GM23338 (cell line): ENCODE data around the gene FOXP4. TPM values are rescaled to one million over a fixed set of nuclear protein-coding genes. Genes with fewer than 3 reads are reported as not detected.
A peak's percentile ranks its signal among the peaks of the same experiment; 100 is the strongest.

Source experiments
- ATAC-seq: fragments of 200-7000 bp; cut with Tn5 transposase; 3 replicates; pipeline ENCODE4 v1.9.1; 2020
- DNase-seq: peaks from one replicate; pipeline ENCODE4 v3.0.0-alpha.2; 2015; ENCODE audit warnings: low spot score
- H2AFZ ChIP-seq: fragments of 200-600 bp; sonication (generic); 2 replicates; pipeline ENCODE4 v1.8.0; 2016; ENCODE audit warnings: antibody characterized with exemption, mild to moderate bottlenecking, moderate library complexity
- H3F3A ChIP-seq: fragments of 200-600 bp; sonication (generic); replicated peaks from 2 replicates; pipeline ENCODE4 v1.8.0; 2017; ENCODE audit warnings: antibody characterized with exemption, mixed run types, low read depth
- H3K27ac ChIP-seq: fragments of 200-600 bp; sonication (generic); 2 replicates; pipeline ENCODE4 v1.6.1; 2016; ENCODE audit warnings: low read depth
- H3K27me3 ChIP-seq: fragments of 200-600 bp; sonication (generic); 2 replicates; pipeline ENCODE4 v1.8.0; 2016; ENCODE audit warnings: mild to moderate bottlenecking, mixed run types, moderate library complexity; ENCODE audit not compliant: insufficient read depth
- H3K36me3 ChIP-seq: fragments of 200-600 bp; sonication (generic); 2 replicates; pipeline ENCODE4 v1.8.0; 2016; ENCODE audit warnings: mild to moderate bottlenecking; ENCODE audit not compliant: insufficient read depth
- H3K4me1 ChIP-seq: fragments of 200-600 bp; sonication (generic); 2 replicates; pipeline ENCODE4 v1.8.0; 2016; ENCODE audit warnings: mild to moderate bottlenecking, moderate library complexity; ENCODE audit not compliant: insufficient read depth
- H3K4me2 ChIP-seq: fragments of 200-600 bp; sonication (generic); 2 replicates; pipeline ENCODE4 v1.7.1; 2017; ENCODE audit warnings: mixed run types
- H3K4me3 ChIP-seq: fragments of 200-600 bp; sonication (generic); 2 replicates; pipeline ENCODE4 v1.6.1; 2016; ENCODE audit warnings: mixed run types
- H3K79me2 ChIP-seq: fragments of 200-600 bp; sonication (generic); replicated peaks from 2 replicates; pipeline ENCODE4 v1.8.0; 2017; ENCODE audit warnings: mild to moderate bottlenecking; ENCODE audit not compliant: insufficient read depth
- H3K9me2 ChIP-seq: fragments of 200-600 bp; sonication (generic); 2 replicates; pipeline ENCODE4 v1.8.0; 2017; ENCODE audit not compliant: insufficient read depth
- H4K20me1 ChIP-seq: fragments of 200-600 bp; sonication (generic); replicated peaks from 2 replicates; pipeline ENCODE4 v1.8.0; 2017; ENCODE audit warnings: mild to moderate bottlenecking; ENCODE audit not compliant: insufficient read depth
- H3K27ac Mint-ChIP-seq: 2 replicates; pipeline ENCODE4 v1.8.0; 2020; ENCODE audit warnings: inconsistent platforms, mild to moderate bottlenecking, moderate library complexity, mixed read lengths
- H3K27me3 Mint-ChIP-seq: 3 replicates; pipeline ENCODE4 v1.8.0; 2022; ENCODE audit warnings: low read depth, mild to moderate bottlenecking, moderate library complexity, mixed read lengths, inconsistent platforms; ENCODE audit not compliant: insufficient read depth, poor library complexity
- H3K36me3 Mint-ChIP-seq: 3 replicates; pipeline ENCODE4 v1.8.0; 2021; ENCODE audit warnings: low read depth, mild to moderate bottlenecking, inconsistent platforms, moderate library complexity, mixed read lengths
- H3K4me1 Mint-ChIP-seq: 3 replicates; pipeline ENCODE4 v1.8.0; 2020; ENCODE audit warnings: mild to moderate bottlenecking, inconsistent platforms, mixed read lengths
- H3K4me3 Mint-ChIP-seq: 3 replicates; pipeline ENCODE4 v1.8.0; 2021; ENCODE audit warnings: moderate library complexity, mild to moderate bottlenecking, inconsistent platforms, mixed read lengths
- H3K9me3 Mint-ChIP-seq: 3 replicates; pipeline ENCODE4 v1.8.0; 2020; ENCODE audit warnings: moderate library complexity, mild to moderate bottlenecking, inconsistent platforms, mixed read lengths
- JUNB ChIP-seq: IDR thresholded peaks from one replicate; pipeline ENCODE4 v1.6.1; 2016; ENCODE audit warnings: antibody characterized with exemption; ENCODE audit not compliant: unreplicated experiment
- ZNF114 ChIP-seq: fragments of 250-450 bp; sonication (Bioruptor Pico); IDR thresholded peaks from 2 replicates; pipeline ENCODE4 v1.5.0; 2020; ENCODE audit warnings: mild to moderate bottlenecking, moderate library complexity
- ZNF331 ChIP-seq: fragments of 250-450 bp; sonication (Bioruptor Pico); IDR thresholded peaks from 2 replicates; pipeline ENCODE4 v1.5.0; 2020; ENCODE audit warnings: low read depth, mild to moderate bottlenecking, moderate library complexity
- polyA plus RNA-seq: library from polyadenylated mRNA; unstranded; fragments of >200 nt; fragmentation: Nextera tagmentation; extraction: Ambion mirVana; gene quantifications from 2 replicates; pipeline ENCODE4 v1.2.1, GENCODE V29; 2016
- total RNA-seq: library from RNA; depleted of rRNA; stranded (reverse); fragments of >200 nt; shearing (Covaris generic); gene quantifications from 2 replicates; pipeline ENCODE4 v1.2.3, GENCODE V29; 2014
- TF ChIP-seq, protein P1 (sequence below): IDR thresholded peaks from one replicate; pipeline ENCODE4 v1.6.1; 2018; ENCODE audit warnings: antibody characterized with exemption; ENCODE audit not compliant: unreplicated experiment

Gene FOXP4
- total and polyA plus RNA-seq, 2 experiments from 2014 or later: 5.1 to 13.5 TPM

DNA sequence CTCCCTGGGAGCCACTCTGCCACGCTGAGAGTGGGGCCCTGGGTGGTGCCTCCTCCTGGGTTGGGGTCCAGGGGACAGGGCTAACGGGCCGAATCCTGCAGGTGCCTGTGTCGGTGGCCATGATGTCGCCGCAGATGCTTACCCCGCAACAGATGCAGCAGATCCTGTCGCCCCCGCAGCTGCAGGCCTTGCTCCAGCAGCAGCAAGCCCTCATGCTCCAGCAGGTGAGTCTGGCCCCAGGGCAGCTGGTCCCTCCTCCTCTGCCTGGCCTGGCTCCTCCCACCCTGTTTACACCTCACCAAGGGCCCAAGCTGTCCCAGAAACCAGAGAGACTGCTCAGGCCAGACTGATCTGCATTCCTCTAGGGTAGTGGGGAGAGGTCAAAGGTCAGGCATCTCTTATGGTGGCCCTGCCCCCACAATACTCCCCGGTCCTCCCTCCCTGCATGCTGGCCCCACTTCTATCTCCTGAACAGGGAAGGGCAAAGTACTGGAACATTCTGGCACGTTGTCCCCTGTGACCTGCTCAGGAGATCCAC is 38.6 kb downstream of the FOXP4 start:
- H3K27ac Mint-ChIP-seq: 0 out of 2 replicates have a peak overlapping the region, but pooled peaks have one; percentile 44
- peak overlapping the region; percentile 48 for H3K4me2 ChIP-seq
- H2AFZ ChIP-seq: no peak overlapping the region
- TF ChIP-seq JUNB (no peak), ZNF331 (no peak), ZNF114 (CRISPR knock-in tag) (no peak)
- TF ChIP-seq, protein P1, sequence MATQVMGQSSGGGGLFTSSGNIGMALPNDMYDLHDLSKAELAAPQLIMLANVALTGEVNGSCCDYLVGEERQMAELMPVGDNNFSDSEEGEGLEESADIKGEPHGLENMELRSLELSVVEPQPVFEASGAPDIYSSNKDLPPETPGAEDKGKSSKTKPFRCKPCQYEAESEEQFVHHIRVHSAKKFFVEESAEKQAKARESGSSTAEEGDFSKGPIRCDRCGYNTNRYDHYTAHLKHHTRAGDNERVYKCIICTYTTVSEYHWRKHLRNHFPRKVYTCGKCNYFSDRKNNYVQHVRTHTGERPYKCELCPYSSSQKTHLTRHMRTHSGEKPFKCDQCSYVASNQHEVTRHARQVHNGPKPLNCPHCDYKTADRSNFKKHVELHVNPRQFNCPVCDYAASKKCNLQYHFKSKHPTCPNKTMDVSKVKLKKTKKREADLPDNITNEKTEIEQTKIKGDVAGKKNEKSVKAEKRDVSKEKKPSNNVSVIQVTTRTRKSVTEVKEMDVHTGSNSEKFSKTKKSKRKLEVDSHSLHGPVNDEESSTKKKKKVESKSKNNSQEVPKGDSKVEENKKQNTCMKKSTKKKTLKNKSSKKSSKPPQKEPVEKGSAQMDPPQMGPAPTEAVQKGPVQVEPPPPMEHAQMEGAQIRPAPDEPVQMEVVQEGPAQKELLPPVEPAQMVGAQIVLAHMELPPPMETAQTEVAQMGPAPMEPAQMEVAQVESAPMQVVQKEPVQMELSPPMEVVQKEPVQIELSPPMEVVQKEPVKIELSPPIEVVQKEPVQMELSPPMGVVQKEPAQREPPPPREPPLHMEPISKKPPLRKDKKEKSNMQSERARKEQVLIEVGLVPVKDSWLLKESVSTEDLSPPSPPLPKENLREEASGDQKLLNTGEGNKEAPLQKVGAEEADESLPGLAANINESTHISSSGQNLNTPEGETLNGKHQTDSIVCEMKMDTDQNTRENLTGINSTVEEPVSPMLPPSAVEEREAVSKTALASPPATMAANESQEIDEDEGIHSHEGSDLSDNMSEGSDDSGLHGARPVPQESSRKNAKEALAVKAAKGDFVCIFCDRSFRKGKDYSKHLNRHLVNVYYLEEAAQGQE: no peak
- no peaks in the 10 kb centered on the region for H4K20me1 ChIP-seq
- H3K4me1 Mint-ChIP-seq: peaks cover 68% of the 10 kb centered on the region
- 0 out of 2 replicates have a peak, but pooled peaks cover 3% of the 10 kb centered on the region for H3K79me2 ChIP-seq
- H3K36me3 ChIP-seq: no peaks in the 10 kb centered on the region
- H3K27me3 ChIP-seq: no peaks in the 10 kb centered on the region
- H3F3A ChIP-seq: 0 out of 2 replicates have a peak, but pooled peaks cover 9% of the 10 kb centered on the region
- H3K4me1 ChIP-seq: peaks cover 30% of the 10 kb centered on the region
- H3K27ac ChIP-seq: 0 out of 2 replicates have a peak overlapping the region, but pooled peaks have one; percentile 39
- no peaks in the 10 kb centered on the region for H3K9me2 ChIP-seq
- DNase-seq (peak; percentile 82), ATAC-seq (peak; percentile 90)
- no peak overlapping the region; the same call in 2 of the 3 replicates for H3K4me3 Mint-ChIP-seq
- no peaks in the 10 kb centered on the region for H3K9me3 Mint-ChIP-seq
- peaks cover 16% of the 10 kb centered on the region for H3K27me3 Mint-ChIP-seq
- no peak overlapping the region for H3K4me3 ChIP-seq
- H3K36me3 Mint-ChIP-seq: peaks cover 21% of the 10 kb centered on the region

DNA sequence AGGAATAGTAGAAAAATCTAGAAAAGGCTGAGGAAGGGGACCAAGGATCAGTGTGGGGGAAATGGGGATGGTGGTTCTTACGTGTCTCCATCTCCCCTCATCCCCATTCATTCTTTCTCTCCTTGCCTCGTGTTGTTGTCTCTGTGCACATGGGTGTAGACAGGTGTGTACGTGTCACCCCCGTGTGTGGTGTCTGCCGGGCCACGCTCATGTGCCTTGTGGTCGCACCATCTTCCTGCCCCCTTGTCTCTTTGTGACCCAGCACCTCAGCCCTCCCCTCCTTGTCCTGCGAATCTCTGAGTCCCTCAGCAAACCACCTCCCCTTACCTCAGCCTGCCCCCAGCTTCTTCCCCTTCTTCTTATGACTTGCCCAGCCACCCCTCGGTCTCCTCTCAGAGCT is 39.4 kb downstream of the FOXP4 start:
- ATAC-seq (no peak), DNase-seq (no peak)
- H3K36me3 ChIP-seq: no peaks in the 10 kb centered on the region
- no peaks in the 10 kb centered on the region for H3K9me2 ChIP-seq
- no peaks in the 10 kb centered on the region for H3K79me2 ChIP-seq
- H3F3A ChIP-seq: 0 out of 2 replicates have a peak, but pooled peaks cover 9% of the 10 kb centered on the region
- no peak overlapping the region for H2AFZ ChIP-seq
- H4K20me1 ChIP-seq: no peaks in the 10 kb centered on the region
- H3K4me2 ChIP-seq: no peak overlapping the region
- no peak overlapping the region for H3K4me3 Mint-ChIP-seq
- peaks cover 25% of the 10 kb centered on the region for H3K4me1 ChIP-seq
- no peak overlapping the region for H3K27ac Mint-ChIP-seq
- peaks cover 18% of the 10 kb centered on the region for H3K36me3 Mint-ChIP-seq
- no peak overlapping the region for H3K4me3 ChIP-seq
- no peaks in the 10 kb centered on the region for H3K9me3 Mint-ChIP-seq
- H3K27ac ChIP-seq: no peak overlapping the region
- H3K27me3 Mint-ChIP-seq: peaks cover 16% of the 10 kb centered on the region
- peaks cover 66% of the 10 kb centered on the region for H3K4me1 Mint-ChIP-seq
- H3K27me3 ChIP-seq: 0 out of 2 replicates have a peak, but pooled peaks cover under 1% of the 10 kb centered on the region
- TF ChIP-seq, protein P1: no peak
